Stomach (tissue), 4 donors: ENCODE results near the gene KLHDC9.

Experiments
- EP300 ChIP-seq: sonication (generic); formaldehyde crosslinking; IDR thresholded peaks from one replicate; pipeline ENCODE4 v1.6.1; 2017; ENCODE audit warnings: antibody characterized with exemption
- POLR2A ChIP-seq, 4 donors: fragments of 450-650 bp; IDR thresholded peaks; one replicate each; pipeline ENCODE4 v1.6.1; 2016; ENCODE audit warnings: antibody characterized with exemption in 4 of 4, control low read depth in 2 of 4, mild to moderate bottlenecking in 1 of 4, moderate library complexity in 1 of 4
- POLR2AphosphoS5 ChIP-seq, 3 donors: sonication (generic); formaldehyde crosslinking; IDR thresholded peaks; one replicate each; pipeline ENCODE4 v1.6.1; 2016; ENCODE audit warnings: antibody characterized with exemption in 3 of 3
- TF ChIP-seq, protein P1 (sequence below), 7 experiments: fragments of 450-650 bp in 4 of 7; fragments of 200-600 bp in 3 of 7; sonication (generic) in 3 of 7; IDR thresholded peaks; one replicate each; pipeline ENCODE4 v1.5.1; 2016 to 2019; ENCODE audit warnings: antibody characterized with exemption in 7 of 7, control low read depth in 2 of 7, mild to moderate bottlenecking in 1 of 7

DNA sequence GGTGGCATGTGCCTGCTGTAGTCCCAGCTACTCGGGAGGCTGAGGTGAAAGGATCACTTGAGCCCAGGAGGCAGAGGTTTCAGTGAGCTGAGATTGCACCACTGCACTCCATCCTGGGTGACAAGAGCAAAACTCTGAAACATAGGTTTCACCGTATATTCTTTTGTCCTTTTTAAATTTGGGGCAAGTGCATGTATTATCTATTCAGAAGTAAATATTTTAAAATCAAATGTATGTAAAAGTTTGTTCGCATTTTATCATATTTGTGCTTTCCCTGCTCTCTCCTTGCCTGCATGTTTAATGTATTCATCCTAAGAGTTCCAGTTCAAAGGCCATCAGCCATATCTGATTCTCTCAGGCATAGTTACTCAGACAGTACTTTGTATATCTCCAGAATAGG lies 47.7 kb downstream of the KLHDC9 start:
- TF ChIP-seq, protein P1, sequence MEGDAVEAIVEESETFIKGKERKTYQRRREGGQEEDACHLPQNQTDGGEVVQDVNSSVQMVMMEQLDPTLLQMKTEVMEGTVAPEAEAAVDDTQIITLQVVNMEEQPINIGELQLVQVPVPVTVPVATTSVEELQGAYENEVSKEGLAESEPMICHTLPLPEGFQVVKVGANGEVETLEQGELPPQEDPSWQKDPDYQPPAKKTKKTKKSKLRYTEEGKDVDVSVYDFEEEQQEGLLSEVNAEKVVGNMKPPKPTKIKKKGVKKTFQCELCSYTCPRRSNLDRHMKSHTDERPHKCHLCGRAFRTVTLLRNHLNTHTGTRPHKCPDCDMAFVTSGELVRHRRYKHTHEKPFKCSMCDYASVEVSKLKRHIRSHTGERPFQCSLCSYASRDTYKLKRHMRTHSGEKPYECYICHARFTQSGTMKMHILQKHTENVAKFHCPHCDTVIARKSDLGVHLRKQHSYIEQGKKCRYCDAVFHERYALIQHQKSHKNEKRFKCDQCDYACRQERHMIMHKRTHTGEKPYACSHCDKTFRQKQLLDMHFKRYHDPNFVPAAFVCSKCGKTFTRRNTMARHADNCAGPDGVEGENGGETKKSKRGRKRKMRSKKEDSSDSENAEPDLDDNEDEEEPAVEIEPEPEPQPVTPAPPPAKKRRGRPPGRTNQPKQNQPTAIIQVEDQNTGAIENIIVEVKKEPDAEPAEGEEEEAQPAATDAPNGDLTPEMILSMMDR (IDR thresholded peaks at IDR 0.05), result no peak
- TF ChIP-seq EP300 (no peak), POLR2AphosphoS5 (IDR thresholded peaks at IDR 0.05) (no peak), POLR2A (IDR thresholded peaks at IDR 0.05) (no peak)
